ENCODE data around the gene RALGPS1.

The RALGPS1 gene

DNA sequence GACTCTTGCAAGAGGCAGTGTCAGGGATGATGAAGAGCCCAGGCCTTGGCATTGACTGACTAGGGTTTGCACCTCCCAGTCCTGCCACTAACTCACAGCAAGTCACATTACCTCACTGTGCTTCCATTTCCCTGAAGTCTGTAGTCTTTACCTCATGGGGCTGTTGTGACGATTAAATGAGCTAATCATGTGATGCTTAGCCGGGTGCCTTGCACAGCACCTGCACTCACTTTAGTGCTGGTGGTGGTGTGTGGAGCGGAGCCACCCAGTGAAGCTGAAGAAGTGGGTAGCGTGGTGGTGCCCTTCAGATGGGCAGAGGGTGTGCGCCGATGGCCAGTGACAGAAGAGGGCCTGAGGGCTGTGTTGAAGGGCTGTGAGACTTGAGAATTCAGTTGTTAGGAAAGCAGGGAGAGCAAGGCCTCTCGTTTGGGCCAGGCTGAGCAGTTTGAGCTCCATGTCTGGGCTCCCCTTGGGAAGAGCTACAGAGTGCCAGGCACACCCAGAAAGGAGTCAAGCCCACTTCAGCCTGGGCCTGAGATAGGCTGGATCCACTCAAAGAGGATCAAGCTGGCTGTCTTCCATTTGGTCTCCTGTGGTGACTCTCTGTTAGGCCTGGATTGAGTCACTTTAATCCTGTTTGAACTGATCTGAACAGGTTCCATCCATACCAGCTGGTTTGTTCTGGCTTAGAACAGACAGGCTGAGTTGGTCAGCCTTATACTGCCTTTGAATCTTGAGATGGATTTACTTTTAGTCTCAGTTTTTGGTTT lies 42.5 kb downstream of the RALGPS1 start:
- no peak for DNase-seq

DNA sequence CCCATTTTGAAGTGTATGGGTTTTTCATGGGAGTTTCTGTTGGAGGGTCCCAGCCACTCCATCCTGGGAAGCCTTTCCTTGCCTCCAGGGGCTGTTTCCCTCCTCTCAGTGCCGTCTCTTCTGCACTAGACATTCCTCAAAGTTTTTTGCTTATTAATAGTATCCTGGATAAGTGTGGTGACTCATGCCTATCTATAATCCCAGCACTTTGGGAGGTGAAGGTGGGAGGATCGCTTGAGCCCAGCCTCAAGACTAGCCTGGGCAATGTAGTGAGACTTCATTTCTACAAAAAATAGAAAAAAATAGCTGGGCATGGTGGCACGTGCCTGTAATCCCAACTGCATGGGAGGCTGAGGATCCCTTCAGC lies 43.1 kb downstream of the RALGPS1 start:
- DNase-seq = no peak

DNA sequence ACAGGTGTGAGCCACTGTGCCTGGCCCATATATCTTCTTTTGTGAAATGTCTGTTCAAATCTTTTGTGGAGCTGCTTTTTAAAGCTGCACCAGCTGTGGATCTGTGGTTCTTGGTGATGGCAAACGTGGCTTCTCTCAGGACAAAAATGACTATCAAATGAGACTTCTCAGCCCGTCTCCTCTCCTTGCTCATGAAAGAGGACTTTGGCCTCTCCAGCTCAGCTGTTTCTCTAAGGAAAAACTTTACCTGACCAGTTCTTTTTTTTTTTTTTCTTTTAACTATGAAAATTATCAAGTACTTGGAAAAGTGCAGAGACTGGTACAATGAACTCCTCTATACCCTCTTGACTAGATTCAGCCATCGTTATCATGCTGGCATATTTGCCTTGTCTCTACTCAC lies 44.8 kb downstream of the RALGPS1 start:
- no peak for DNase-seq

GRCh38 chr9:126959917-126960316 lies 45.3 kb downstream of the RALGPS1 start:
- no peak for DNase-seq

DNA sequence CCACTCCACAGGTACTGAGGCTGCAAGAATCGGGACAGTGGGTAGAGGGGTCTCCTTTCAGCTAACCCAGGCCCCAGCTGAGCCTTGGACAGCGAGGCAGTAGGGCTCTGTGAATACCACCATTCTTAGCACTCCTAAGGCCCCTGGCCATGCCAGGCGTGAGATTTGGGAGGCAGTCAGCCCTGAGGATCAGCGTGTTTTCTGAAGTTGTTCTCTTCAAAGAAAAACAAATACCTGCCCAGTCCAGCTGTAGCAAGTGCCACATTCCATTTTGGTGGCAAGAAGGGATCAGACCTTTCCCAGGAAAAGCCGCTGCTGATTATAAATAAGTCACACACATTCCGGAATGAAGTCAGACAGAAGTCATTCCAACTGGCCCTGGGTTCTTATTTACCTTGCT lies 47.8 kb downstream of the RALGPS1 start:
- DNase-seq = no peak

DNA sequence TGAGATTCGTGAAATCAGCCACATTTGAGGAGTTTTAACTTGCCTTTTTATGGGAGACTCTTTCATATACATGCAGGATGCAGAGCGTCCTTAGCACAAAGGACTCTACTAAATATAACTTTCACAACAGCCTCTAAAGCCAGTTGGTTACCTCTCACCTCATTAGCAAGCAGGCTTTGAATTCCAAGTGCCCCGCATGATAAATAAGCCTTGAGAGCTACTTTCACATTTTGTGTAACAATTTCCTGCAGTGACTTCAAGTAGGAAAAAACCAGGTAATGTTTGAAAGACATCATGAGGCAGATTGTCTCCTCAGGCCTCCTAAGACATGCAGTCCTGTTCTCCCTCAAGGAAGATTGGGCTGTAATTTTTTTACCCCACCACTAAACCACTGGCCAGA lies 50.5 kb downstream of the RALGPS1 start:
- DNase-seq = no peak

DNA sequence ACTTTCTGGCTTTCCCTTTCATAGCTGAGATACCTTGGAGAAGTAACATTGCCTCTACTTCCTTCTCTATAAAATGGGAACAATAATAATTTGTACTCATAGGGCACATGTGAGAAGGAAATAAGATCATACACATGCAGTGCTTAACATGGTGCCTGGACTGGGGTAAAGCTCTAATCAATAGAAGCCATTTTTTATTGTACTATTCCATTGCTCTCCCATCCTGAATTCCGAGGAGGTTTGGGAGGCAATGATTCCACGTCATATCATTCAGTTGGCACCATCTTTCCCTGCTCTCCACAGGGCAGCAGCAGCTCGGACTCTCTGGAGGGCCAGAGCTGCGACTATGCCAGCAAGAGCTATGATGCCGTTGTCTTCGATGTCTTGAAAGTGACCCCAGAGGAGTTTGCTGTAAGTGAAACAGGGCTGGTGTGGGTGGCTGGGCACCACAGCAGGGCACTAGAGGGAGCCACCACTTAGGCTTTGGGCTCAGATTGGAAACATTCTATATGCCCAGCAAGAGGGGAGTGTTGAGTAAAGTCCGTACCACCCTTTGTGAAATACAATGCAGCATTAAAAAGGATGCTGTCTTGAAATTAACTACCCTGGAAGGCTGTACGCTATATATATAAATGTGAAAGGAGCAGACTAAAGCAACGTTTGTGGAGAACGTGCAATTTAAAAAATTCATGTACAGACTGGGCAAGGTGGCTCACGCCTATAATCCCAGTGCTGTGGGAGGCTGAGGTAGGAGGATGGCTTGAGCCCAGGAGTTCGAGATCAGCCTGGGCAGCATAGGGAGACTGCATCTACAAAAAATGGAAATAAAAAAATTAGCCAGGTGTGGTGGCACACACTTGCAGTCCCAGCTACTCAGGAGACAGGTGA lies 51.2 kb downstream of the RALGPS1 start:
- peak; percentile 58 for DNase-seq

DNA sequence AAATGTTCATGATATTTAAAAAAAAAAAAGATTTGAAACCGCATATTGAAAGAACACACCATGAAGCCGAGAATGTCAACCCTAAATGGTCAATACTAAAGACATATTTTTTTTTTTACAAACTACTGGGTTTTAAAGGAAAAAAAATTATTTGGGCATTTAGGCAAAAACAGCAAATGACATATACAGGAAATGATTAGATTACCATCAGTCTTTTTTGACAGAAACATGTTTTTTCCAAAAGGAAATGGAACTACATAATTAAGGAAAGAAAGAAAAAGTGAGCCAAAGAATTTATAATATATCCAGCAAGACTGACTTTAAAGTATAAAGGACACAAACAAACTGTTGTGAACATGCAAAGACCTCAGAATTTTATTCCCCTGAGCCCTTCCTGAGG lies 56.7 kb downstream of the RALGPS1 start:
- no peak for DNase-seq

DNA sequence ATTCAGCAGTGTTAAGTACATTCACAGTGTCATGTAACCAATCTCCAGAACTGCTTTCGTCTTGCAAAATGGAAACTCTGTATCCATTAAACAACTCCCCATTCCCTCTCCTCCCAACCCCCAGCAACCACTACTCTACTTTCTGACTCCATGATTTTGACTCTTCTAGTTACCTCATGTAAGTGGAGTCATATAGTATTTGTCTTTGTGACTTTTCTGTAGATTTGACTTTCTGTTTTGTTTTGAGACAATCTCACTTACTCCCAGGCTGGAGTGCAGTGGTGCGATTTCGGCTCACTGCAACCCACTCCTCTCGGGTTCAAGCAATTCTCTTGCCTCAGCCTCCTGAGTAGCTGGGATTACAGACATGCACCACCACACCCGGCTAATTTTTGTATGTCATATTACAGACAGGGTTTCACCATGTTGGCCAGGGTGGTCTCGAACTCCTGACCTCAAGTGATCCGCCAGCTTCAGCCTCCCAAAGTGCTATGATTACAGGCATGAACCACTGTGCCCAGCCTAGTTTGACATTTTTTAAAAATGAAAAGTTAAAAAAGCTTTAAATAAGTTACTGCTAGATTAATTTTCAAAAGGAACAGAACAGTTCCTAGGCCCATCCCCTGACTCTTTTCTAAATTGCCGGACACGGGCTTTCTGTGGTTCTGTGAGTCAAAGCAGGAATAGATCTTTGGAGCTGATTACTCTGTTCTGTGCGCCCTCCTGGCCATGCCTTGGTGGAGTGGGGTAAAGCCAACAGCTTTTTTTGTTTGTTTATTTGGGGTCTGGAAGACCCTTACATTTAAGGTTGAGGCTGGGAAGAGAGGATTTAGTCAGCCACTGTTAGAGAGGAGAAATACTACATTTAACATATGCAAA lies 59.3 kb downstream of the RALGPS1 start:
- no peak for DNase-seq

DNA sequence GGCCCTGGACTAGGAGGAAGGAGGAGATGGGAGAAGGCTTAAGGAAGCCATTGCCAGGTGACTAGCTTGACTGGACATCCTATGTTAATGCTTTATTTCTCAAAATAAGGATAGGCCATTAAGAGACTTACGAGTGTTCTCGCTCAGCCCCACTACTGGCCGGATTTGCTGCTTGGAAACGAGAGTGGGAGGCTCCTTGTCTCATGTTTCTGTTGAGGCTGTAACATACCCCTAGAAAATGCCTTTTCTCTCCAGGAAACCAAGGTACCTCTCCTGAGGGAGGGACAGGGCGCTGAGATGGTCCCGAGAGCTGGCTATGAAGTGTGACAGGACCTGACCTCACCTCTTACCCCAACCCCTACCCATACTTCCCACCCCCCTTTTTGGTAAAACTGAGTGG lies 60.0 kb downstream of the RALGPS1 start:
- no peak for DNase-seq

DNA sequence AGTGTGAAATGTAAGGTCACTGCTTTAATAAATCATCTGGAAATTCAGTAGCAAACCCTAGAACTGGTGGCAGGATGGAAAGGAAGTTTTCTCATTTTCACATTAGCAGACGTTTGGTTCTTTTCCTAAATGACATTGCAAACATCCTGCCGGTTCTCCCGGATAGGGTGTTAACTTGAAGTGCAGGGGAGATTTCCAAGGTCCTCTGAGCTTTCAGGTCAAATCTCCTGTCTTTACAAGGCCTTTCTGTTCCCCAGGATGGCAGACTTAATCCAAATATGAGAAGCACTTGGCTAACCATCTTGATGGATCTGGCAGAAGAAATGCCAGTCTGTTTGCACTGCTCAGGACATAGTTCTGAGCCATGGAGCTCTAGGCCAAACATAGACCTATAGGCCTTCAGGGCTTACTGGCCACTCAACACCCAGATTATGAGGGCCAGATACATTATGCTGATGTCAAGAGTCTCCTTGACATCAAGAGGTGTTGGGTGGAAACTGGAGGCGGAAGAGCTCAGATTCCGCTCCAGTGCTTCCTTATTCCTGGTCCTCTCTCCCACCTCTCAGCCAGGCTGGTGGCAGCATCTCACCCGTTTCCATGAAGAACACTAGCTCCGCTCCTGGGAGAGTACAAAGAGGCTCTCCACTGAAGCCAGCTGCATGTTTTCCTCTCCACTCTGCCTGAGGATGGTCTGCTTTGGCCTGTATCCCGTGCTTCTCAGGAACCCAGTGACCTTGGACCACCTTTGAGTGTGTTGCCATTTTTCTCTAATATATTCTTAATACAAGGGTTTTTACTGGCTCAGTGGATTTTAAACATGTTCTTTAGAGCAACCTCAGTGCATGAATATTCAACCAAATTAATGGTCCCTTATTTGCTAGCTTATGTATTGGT lies 61.0 kb downstream of the RALGPS1 start:
- DNase-seq = no peak

- DNase-seq = no peak
Measured at GRCh38 chr9:126979461-126979860, 64.9 kb downstream of the RALGPS1 start.

GRCh38 chr9:126980231-126980630 lies 65.6 kb downstream of the RALGPS1 start:
- no peak for DNase-seq

- DNase-seq = no peak
Measured at GRCh38 chr9:126981218-126981617, 66.6 kb downstream of the RALGPS1 start.

GRCh38 chr9:126982215-126983002 lies 67.8 kb downstream of the RALGPS1 start:
- no peak for DNase-seq

- no peak for DNase-seq
Measured at GRCh38 chr9:126983767-126984166, 69.2 kb downstream of the RALGPS1 start.

DNA sequence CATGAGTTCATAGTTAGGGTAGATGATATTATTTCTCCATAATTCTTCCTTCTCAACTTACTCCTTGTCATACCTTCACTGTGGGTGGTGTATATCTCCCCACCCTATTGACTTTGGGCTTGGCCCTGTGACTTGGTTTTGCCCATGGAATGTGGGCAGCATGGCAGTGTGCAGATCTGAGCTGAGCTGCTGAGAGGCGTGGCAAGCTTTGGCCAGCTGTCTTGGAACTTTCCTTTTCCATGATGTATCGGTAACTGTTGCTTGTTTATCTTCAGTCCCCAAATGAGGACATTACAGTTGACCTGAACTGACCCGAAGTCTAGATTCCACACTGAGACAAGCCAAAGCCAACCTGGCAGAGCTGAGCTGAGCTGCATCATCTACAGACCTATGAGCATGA lies 70.4 kb downstream of the RALGPS1 start:
- no peak for DNase-seq

- DNase-seq = peak; percentile 80
Measured at GRCh38 chr9:126985870-126986498, 71.4 kb downstream of the RALGPS1 start.

GRCh38 chr9:126986506-126986951 lies 71.9 kb downstream of the RALGPS1 start:
- DNase-seq = peak; percentile 43

GRCh38 chr9:126988857-126989256 lies 74.3 kb downstream of the RALGPS1 start:
- DNase-seq = no peak

All from activated CD8-positive, alpha-beta memory T cell treated with anti-CD3 and anti-CD28 coated beads, Interleukin-2, amount 50 U/mL, for 4 hours (primary cell).